ENCODE results near the gene MMP14. TPM values are rescaled to one million over a fixed set of nuclear protein-coding genes. Genes with fewer than 3 reads are reported as not detected.

The MMP14 gene
- total and polyA plus RNA-seq, 3 donors from 2014 or later: 14.2 to 54.6 (median 35.8) TPM

DNA sequence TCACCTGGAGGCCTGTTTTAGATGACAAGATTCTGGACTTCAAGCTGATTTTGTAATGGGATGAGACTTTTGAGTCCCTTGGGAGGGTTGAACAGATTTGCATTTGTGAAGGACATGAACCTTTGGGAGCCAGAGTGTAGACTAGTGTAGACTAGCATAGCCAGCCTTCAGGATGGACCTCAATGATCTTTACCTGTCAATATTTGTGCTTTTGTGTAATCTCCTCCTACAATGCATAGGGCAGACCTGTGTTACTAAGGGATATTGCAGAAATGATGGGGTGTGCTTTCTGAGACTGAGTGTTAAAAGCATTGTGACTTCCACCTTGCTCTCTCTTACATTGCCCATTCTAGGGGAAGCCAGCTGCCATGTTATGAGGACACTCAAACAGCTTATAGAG is 25.3 kb downstream of the MMP14 start:
- no peaks in the 10 kb centered on the region for H3K9me3 ChIP-seq
- intact Hi-C loops (cut with DNase I; ENCODE audit: low total_unique reads): no loop called here
- H3K4me1 ChIP-seq: no peaks in the 10 kb centered on the region
- H3K27ac ChIP-seq: no peak overlapping the region
- TF ChIP-seq POLR2A (IDR thresholded peaks at IDR 0.05): no peak
- TF ChIP-seq, protein P1, sequence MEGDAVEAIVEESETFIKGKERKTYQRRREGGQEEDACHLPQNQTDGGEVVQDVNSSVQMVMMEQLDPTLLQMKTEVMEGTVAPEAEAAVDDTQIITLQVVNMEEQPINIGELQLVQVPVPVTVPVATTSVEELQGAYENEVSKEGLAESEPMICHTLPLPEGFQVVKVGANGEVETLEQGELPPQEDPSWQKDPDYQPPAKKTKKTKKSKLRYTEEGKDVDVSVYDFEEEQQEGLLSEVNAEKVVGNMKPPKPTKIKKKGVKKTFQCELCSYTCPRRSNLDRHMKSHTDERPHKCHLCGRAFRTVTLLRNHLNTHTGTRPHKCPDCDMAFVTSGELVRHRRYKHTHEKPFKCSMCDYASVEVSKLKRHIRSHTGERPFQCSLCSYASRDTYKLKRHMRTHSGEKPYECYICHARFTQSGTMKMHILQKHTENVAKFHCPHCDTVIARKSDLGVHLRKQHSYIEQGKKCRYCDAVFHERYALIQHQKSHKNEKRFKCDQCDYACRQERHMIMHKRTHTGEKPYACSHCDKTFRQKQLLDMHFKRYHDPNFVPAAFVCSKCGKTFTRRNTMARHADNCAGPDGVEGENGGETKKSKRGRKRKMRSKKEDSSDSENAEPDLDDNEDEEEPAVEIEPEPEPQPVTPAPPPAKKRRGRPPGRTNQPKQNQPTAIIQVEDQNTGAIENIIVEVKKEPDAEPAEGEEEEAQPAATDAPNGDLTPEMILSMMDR (IDR thresholded peaks at IDR 0.05): no peak
- H3K36me3 ChIP-seq (ENCODE audit: low read depth, missing control alignments): no peaks in the 10 kb centered on the region
- DNase-seq: no peak
- H3K4me3 ChIP-seq: no peak overlapping the region
- H3K27me3 ChIP-seq: no peaks in the 10 kb centered on the region

- H3K4me3 ChIP-seq: no peak overlapping the region
- H3K27ac ChIP-seq: no peak overlapping the region
- H3K36me3 ChIP-seq (ENCODE audit: low read depth, missing control alignments): no peaks in the 10 kb centered on the region
- intact Hi-C loops (cut with DNase I; ENCODE audit: low total_unique reads): no loop called here
- no peak for TF ChIP-seq POLR2A (IDR thresholded peaks at IDR 0.05)
- TF ChIP-seq, protein P1 (IDR thresholded peaks at IDR 0.05): no peak
- WGBS, 2 donors: 85 to 89% methylated on average over 4 of the region's 4 CpGs
- H3K9me3 ChIP-seq: no peaks in the 10 kb centered on the region
- H3K4me1 ChIP-seq: no peaks in the 10 kb centered on the region
- no peaks in the 10 kb centered on the region for H3K27me3 ChIP-seq
- no peak for DNase-seq
Observed at GRCh38 chr14:22864979-22865378, 28.6 kb downstream of the MMP14 start.

DNA sequence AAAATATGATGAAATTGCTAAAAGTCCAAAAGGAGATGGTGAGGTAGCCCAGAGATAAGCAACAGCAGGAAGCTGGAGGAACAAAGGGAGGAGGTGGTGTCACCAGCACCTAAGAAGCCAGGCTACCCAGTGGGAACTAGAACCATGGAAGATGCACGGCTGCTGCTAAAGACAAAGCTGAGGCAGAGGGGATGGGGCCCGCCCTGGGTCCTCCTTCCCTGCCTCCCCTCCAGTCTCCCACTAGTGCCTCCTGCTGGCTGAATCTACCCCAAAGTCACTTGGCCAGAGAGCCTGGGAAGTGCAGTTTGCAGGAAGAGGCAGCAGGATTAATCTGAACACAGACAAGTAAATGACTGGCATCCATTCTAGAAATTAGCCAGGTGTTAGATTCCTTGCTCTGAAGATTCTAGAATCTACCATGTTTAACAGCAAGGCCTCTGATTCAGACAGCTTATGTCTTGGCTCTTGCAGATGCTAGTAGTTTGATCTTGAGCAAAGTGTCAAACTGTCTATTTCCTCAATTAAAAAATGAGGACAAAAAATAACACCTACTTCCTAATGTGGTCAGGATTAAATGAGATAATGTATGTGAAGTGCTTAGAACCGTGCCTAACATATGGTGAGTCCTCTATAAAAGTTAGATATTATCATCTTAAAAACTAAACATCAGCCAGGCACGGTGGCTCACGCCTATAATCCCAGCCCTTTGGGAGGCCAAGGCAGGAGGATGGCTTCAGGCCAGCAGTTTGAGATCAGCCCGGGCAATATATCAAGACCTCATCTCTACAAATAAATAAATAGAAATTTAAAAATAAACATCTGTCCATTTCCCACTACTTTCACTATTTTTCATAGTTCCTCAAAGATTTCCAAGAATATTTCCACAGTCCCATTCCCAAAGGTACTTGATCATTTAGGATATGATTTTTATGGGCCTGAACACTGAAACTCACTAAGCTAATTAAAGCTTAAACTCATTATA is 29.3 kb downstream of the MMP14 start:
- no peaks in the 10 kb centered on the region for H3K9me3 ChIP-seq
- 63 to 68% methylated on average over 6 of the region's 6 CpGs for WGBS, 2 donors
- H3K4me3 ChIP-seq: no peak overlapping the region
- no peaks in the 10 kb centered on the region for H3K36me3 ChIP-seq (ENCODE audit: low read depth, missing control alignments)
- no peak overlapping the region for H3K27ac ChIP-seq
- TF ChIP-seq, protein P1 (IDR thresholded peaks at IDR 0.05): no peak
- no peak for TF ChIP-seq POLR2A (IDR thresholded peaks at IDR 0.05)
- H3K27me3 ChIP-seq: no peaks in the 10 kb centered on the region
- intact Hi-C loops (cut with DNase I; ENCODE audit: low total_unique reads): no loop called here
- no peaks in the 10 kb centered on the region for H3K4me1 ChIP-seq
- DNase-seq: no peak

DNA sequence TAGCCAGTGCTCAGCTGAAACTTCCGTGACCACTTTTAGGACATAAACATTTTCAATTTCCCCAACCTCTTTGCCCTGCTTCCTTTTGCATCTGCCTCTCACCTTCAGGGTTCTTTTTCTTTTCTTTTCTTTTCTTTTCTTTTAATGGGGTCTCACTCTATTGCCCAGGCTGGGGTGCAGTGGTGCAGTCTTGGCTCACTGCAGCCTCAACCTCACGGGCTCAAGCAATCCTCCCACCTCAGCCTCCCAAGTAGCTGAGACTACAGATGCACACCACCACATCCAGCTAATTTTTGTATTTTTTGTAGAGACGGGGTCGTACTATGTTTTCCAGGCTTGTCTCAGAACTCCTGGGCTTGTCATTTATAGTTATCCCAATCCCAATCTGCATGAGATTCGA is 30.5 kb downstream of the MMP14 start:
- Histone ChIP-seq H3K9me3 (no peaks in the 10 kb centered on the region), H3K4me3 (no peak overlapping the region), H3K4me1 (no peaks in the 10 kb centered on the region), H3K27ac (no peak overlapping the region), H3K27me3 (no peaks in the 10 kb centered on the region), H3K36me3 (ENCODE audit: low read depth, missing control alignments) (no peaks in the 10 kb centered on the region)
- no peak for DNase-seq
- TF ChIP-seq POLR2A (IDR thresholded peaks at IDR 0.05): no peak
- TF ChIP-seq, protein P1 (IDR thresholded peaks at IDR 0.05): no peak
- intact Hi-C loops (cut with DNase I; ENCODE audit: low total_unique reads): no loop called here
- 93 to 97% methylated on average over 5 of the region's 5 CpGs for WGBS, 2 donors

Measured in testis (tissue), 3 donors.